Astrocyte (in vitro differentiated cells and primary cell): Measurements from ENCODE around the gene LYPD3.

Experiments
- CTCF ChIP-seq: IDR thresholded peaks from 2 replicates; pipeline ENCODE4 v1.5.1; 2011; ENCODE audit warnings: low read depth, mild to moderate bottlenecking, inconsistent platforms, low read length, moderate library complexity; ENCODE audit not compliant: insufficient read depth
- EZH2 ChIP-seq: IDR thresholded peaks from 2 replicates; pipeline ENCODE4 v1.6.1; 2012; ENCODE audit warnings: mild to moderate bottlenecking, low read length, inconsistent platforms; ENCODE audit not compliant: insufficient read depth

GRCh38 chr19:43439709-43440063, 25.7 kb downstream of the LYPD3 start:
- TF ChIP-seq CTCF (no peak), EZH2 (no peak)
